Ovary (tissue), 3 donors: Measurements from ENCODE around the gene CMIP.

ENCODE experiments used
- EP300 ChIP-seq: sonication (generic); formaldehyde crosslinking; IDR thresholded peaks from one replicate; pipeline ENCODE4 v1.6.1; 2017; ENCODE audit warnings: antibody characterized with exemption
- POLR2A ChIP-seq: fragments of 450-650 bp; IDR thresholded peaks from one replicate; pipeline ENCODE4 v1.6.1; 2017; ENCODE audit warnings: antibody characterized with exemption, mild to moderate bottlenecking, moderate library complexity
- TF ChIP-seq, protein P1 (sequence below), 3 donors: fragments of 450-650 bp in 2 of 3; fragments of 200-600 bp in 1 of 3; IDR thresholded peaks; one replicate each; pipeline versions ENCODE4 v1.5.1 to v1.8.0; 2016 to 2022; ENCODE audit warnings: antibody characterized with exemption in 3 of 3, mild to moderate bottlenecking in 1 of 3
- donor health status: DM: no; HTN: no; CAD: no.

DNA sequence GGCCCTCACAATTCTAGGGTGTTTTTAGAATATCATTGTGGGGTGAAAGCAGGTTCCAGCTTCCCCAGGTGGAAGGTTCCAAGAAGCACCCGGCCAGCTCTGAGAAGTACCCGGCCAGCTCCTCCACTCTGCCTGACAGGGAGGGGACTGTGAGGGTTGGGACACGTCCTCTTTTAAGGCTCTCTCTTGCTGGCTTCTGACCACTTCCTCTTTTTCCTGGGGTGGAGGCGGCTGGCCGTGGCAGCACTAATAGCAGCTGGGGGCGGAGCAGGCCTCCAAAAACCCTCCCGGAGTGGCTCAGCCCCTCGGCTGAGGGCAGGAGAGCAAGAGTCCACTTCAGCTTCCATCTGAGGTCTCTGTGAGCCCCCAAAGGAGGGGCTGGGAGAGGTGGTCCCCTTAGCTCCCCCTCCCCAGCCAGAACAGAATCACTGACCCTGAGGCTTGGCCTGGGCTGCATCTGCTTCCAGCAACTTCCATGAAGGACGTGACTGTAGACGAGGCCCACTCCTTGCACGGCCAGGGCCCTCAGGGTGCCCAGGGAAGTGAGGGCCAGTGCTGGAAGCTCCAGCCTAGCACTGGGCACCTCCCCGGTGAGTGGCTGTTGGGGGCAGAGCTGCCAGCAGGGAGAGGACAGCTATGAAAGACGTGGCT is 307.7 kb downstream of the CMIP start:
- TF ChIP-seq, protein P1, sequence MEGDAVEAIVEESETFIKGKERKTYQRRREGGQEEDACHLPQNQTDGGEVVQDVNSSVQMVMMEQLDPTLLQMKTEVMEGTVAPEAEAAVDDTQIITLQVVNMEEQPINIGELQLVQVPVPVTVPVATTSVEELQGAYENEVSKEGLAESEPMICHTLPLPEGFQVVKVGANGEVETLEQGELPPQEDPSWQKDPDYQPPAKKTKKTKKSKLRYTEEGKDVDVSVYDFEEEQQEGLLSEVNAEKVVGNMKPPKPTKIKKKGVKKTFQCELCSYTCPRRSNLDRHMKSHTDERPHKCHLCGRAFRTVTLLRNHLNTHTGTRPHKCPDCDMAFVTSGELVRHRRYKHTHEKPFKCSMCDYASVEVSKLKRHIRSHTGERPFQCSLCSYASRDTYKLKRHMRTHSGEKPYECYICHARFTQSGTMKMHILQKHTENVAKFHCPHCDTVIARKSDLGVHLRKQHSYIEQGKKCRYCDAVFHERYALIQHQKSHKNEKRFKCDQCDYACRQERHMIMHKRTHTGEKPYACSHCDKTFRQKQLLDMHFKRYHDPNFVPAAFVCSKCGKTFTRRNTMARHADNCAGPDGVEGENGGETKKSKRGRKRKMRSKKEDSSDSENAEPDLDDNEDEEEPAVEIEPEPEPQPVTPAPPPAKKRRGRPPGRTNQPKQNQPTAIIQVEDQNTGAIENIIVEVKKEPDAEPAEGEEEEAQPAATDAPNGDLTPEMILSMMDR (IDR thresholded peaks at IDR 0.05) = no peak
- no peak for TF ChIP-seq POLR2A
- TF ChIP-seq EP300 = no peak
